Measurements from ENCODE around the gene TMEM202.

GRCh38 chr15:72380743-72381142 is 17.4 kb upstream of the TMEM202 start:
- TF ChIP-seq CEBPG (CRISPR knock-in tag; IDR thresholded peaks at IDR 0.05) (no peak), ZNF256 (CRISPR knock-in tag; conservative IDR thresholded peaks at IDR 0.05) (no peak), EP300 (IDR thresholded peaks at IDR 0.05; ENCODE audit: low read depth in 2 of 2, low read length in 2 of 2) (no peak), EP300 (CRISPR knock-in tag; IDR thresholded peaks at IDR 0.05; ENCODE audit: borderline replicate concordance) (no peak), MYNN (CRISPR knock-in tag; IDR thresholded peaks at IDR 0.05; ENCODE audit: low read depth) (no peak), CREB1 (IDR thresholded peaks at IDR 0.05) (no peak), CREB1 (CRISPR knock-in tag; IDR thresholded peaks at IDR 0.05) (no peak), IRF2 (CRISPR knock-in tag; IDR thresholded peaks at IDR 0.05) (no peak), ZNF768 (CRISPR knock-in tag; IDR thresholded peaks at IDR 0.05) (no peak), HCFC1 (IDR thresholded peaks at IDR 0.05; ENCODE audit: low read depth, low read length) (no peak)
- TF ChIP-seq, protein P1, sequence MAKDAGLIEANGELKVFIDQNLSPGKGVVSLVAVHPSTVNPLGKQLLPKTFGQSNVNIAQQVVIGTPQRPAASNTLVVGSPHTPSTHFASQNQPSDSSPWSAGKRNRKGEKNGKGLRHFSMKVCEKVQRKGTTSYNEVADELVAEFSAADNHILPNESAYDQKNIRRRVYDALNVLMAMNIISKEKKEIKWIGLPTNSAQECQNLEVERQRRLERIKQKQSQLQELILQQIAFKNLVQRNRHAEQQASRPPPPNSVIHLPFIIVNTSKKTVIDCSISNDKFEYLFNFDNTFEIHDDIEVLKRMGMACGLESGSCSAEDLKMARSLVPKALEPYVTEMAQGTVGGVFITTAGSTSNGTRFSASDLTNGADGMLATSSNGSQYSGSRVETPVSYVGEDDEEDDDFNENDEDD (CRISPR knock-in tag; IDR thresholded peaks at IDR 0.05; ENCODE audit: borderline replicate concordance) = no peak

Data from HepG2 (cell line).